Measurements from ENCODE around the gene TRMT44.

GRCh38 chr4:8467016-8467415, 26.4 kb downstream of the TRMT44 start:
- TF ChIP-seq CTCF (conservative IDR thresholded peaks at IDR 0.05; ENCODE audit: low read depth, low read length) (no peak), EZH2 (IDR thresholded peaks at IDR 0.05; ENCODE audit: low read length, unreplicated experiment) (no peak), EZH2phosphoT487 (IDR thresholded peaks at IDR 0.05; ENCODE audit: borderline replicate concordance, low read length) (no peak)

Measured in PC-3 (cell line).